Measurements from ENCODE around the gene BCCIP.

Gene BCCIP

DNA sequence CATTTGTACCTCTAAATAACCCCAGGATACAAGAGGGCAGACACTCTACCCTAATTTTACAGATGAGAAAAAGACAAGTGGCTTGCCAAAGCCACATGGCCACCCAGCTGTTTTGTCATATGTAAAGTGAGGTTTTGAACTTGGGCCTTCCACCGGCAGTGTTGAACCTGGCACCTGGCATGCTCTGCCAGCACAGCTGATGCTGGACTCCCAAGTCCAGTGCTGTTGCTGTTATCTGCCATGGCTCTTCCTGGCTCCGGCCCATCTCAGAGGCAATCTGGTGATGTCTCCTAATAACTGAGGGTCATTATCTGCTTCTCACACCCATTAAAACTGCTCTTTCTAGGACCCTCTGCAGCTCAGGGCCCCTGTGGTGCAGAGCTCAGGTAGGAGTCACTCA, 25.0 kb downstream of the BCCIP start:
- no peak for DNase-seq

DNA sequence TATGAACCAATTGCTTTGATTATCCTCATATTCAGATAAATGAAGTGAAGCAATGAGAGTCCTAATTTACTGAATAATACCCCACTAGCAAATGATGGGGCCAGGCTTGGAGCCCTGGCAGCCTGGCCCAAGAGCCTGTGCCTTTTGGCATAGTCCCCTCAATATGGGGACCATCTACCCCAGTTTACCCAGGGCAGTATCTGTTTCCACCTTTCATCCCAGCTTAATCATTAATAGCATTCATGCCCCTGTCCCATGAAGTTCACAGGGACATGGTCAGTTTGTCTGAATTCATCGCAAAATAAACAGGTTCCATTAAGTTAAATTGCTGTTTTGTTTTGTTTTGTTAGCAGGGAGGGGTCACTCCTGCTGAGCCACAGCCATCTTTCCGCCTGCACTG, 25.5 kb downstream of the BCCIP start:
- DNase-seq, result no peak

DNA sequence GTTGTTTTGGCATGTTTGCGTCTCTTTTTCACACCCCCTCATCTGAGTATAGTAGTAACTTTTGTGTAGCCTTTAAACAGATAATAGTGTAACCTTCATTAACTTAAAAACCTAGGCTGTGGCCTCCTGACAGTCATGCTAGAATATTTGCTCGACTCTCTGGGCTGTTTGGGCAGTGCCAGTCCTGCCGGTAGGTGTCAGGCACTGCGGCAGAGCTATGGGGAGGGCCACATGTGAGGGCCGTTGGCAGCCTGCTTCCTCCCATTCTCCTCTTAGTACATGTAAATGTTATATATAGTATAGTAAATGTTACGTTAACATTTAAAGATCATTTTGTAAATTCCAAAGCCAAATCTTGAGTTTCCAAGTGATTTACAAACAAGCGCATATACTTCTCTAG, 26.1 kb downstream of the BCCIP start:
- no peak for DNase-seq

DNA sequence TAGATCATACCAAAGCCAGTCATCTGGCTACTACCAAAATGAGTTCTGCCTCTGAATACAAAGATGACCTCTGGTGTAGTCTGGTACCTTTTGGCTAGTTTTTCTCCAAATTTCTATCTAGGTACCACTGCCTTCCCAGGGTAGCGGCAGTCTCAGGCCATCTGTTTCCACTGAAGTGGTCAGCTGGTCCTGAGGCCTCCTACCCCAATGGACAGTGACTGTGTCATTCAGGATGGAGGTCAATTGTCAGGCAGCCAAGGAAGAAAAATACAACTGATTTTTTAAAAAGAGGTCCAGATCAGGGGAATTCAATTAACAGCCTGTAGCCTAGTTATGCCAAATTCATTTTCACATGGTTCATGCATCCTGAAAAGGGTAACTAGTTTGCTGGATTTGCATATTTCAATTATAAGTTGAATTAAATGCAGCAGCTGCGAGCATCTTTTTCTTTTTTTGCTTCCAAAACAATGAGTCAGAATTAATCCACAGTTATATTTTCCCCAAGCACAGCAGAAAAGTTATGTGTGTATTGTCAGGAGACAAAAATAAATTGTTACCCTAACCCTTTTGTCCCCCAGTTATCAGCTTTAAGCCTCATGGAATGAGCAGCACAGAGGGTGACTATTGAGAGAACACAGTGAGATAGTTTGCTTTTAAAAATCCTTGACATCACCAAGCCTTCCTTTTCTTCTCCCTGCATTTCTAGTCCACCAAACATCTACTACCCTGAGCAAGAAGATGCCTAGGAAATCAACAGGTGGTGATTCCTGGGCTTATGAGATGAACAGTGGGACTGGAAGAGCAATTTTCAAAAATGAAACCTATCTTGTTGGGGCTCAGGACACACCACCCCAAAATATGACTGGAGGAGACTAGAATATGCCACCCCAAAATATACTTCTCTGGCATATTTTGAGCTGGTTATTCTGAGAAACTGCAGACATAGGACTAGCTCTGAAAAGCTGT, 27.7 kb downstream of the BCCIP start:
- no peak for DNase-seq

DNA sequence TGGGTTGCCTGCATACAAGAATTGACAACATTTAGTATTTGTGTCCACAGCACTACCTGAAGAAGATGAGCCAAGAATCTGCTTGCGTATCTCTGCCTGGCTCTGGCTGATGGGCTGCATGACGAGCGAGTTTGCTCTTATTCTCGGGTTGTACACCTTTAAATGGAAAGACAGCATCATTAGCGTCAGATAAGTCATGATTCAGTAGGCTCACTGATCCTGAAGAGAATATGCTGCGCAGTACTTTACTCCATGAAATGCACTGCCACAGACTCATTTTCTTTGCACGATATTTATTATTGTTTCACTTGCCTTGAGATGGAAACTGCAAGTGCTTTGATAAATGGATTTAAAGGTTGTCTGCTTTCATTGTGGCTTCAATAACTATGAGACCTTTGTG, 29.1 kb downstream of the BCCIP start:
- no peak for DNase-seq

DNA sequence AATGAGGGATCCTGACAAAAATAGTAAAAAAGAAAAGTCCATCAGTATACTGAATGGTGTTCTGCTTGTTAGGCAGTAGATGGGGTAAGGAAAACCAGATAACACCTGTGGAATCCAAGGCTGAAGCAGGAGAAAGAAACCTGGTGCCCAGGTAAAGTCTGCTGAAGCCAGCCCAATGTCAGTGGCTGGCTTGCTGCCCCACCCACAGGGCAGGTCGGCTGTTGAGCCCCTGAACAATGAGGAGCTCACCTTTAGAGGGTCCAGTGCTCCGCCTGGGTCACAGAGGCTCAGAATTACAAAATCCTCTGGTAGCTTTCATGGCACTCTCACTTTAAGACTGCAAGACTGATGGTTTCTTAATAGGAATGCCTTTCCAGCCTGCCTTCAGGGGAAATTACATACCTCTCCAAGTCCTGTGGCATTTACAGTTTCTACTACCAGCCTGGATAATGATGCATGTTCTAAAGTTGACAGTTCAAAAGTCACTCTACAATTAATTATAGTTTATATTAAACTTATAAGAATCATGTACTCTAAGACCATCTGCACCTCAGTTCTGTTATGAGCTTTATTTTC, 33.9 kb downstream of the BCCIP start:
- no peak for DNase-seq

DNA sequence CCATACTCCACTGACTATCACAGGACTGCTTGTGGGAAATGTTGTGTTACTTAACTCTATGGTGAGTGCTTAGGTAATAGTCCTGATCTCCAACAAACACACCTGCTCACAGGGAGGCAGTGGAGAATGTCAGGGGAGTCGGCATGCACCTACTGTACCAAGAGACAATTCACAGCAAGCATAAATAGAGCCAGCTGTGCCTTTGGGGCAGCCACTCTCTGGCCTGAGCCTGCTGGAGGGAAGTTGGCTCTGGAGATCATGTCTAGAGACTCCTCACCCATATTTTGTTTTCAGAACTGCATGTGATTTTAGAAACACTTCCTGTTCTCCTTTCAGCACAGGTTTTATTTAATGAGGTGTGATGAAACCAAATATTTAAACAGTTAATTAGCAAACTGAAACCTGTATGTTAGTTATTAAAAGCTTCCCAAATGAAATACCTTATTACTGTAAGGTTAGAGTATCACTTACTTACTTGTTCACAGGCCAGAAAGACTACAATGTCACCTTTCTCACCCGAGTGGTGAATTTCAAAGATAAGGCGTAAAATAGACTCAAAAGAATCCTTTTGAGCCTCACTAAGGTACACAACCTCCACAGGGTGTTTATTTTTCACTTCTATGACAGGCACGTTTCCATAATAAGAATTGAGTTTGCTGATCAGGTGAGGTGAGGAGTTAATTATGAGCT, 35.9 kb downstream of the BCCIP start:
- no peak for DNase-seq

DNA sequence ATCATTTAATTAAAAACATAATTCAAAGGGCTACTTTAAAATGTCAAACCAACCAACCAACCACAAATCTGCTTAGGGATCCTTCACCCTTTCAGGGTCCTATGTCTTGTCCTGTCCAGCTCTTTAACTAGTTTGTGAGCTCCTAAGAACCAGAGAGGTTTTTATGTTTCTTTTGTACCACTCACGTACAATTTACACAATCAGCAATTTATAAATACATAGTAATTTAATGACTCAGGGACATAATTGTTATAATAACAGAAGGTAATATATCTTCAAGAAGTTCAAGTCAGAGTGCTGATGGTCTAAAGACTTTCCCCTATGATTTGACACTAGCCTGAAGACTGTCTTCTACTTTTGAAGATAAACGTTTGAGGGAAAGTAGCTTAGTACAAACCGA, 41.8 kb downstream of the BCCIP start:
- no peak for DNase-seq

DNA sequence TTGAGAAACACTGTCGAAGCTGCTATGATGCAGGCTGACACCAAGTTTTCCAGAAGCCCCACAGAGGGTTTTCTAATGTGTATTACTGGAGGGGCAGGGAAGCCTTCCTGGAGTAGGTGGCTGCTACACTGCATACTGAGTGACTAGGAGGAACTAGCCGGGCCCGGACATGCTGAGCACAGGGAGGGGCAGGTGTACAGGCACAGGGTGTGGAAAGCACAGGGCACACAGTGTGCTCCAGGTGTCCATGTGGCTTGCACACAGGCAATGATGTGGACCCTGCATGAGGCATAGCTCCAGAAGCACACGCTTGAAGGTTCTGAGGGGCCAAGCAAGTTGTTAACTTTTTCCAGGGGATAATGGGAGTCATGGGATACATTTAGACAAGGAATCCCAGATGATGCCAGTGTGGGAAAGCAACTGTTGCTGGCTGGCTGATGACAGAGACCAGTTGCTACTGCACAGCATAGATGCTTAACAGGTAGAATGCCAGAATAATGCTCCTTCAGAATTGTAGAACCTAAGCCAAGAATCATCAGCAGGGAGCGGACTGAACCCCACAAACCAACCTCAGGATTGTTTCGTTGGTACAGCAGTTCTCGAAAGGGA, 43.2 kb downstream of the BCCIP start:
- DNase-seq, result no peak

DNA sequence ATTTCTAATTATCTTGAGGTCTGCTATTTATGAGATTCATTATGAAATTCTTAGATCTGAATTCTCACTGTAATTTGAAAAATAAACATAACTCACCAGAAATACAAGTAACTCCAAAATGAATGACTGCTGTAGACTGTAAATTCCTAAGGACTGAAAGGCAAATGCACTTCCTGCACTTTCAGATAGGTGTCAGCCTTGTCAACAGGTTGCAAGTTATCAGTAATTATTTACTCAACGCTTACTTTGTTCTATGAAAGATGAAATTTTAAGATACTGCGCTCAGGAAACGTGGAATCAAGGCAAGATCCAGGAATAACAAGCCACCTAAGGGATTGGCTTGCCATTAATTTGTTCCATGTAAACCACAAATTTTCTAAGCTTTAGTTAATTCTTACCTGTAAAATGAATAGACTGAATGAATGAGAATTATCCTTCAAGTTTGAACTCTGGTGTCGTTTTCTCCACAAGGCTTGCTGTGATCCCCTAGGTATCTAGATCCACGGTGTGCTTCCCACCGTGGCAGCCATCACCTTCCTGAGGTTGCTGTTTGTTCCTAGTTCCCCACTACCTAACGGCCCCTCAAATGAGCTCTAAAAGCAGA, 45.1 kb downstream of the BCCIP start:
- DNase-seq, result peak; percentile 24

DNA sequence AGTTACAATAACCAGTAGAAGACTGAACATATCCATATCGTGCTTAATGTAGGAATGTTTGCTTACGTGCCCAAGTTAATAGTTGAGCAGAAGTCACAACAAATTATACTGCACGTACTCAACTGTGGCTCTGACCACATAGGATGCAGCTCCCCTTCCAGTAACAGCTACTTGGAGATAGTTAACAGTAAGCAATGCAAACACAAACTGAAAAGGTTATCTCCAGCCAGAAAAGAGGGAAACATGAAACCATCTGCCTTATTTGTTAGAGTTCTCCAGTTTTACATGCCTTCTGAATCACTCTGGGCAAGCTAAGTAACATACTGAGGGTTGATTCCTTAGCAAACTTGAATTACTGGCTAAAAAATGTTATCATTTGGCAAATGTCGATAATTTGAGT, 48.0 kb downstream of the BCCIP start:
- no peak for DNase-seq

DNA sequence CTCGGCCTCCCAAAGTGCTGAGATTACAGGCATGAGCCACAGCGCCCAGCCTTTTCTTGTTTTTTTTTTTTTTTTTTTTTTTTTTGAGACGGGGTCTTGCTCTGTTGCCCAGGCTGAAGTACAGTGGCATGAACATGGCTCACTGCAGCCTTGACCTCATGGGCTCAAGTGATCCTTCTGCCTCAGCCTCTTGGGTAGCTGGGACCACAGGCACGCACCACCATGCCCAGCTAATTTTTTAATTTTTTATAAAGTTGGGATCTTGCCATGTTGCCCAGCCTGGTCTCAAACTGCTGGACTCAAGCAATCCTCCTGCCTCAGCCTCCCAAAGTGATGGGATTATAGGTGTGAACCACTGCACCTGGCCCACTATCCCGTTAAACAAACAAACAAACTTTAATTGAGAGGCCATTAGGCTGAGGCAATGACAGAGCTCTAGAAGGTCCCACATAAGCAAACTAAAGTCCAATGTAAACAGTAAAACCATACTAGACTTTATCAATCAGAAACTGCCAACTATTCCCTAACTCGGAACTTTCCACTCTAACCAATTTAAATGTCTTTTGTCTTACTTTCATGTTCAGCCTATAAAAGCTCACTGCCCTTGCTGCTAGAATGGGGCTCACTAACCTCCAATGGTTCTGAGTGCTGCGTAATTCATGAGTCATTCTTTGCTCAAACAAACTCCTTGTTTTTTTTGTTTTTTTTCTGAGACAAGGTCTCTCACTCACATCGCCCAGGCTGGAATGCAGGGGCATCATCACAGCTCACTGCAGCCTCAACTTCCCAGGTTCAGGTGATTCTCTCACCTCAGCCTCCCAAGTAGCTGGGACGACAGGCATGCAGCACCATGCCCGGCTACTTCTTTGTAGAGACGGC, 55.9 kb downstream of the BCCIP start:
- no peak for DNase-seq

DNA sequence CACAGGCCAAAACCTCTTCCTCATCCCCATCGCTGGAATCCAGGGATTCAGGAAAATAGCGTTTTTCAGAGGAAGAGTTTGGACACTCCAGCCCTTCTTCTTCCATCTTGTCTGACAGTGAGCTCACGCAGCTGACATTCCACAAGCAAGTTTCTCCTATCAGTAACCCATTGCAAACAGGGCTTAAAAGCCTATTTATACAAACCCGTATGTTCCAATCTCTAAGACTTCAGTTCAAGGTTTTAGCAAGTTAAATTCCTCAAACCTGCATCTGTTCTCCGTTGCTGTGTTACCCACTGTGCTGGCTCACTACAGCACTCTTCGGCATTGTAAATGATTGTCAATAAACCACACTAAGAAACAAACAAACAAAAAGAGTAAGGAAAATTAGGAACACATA, 57.4 kb downstream of the BCCIP start:
- no peak for DNase-seq

DNA sequence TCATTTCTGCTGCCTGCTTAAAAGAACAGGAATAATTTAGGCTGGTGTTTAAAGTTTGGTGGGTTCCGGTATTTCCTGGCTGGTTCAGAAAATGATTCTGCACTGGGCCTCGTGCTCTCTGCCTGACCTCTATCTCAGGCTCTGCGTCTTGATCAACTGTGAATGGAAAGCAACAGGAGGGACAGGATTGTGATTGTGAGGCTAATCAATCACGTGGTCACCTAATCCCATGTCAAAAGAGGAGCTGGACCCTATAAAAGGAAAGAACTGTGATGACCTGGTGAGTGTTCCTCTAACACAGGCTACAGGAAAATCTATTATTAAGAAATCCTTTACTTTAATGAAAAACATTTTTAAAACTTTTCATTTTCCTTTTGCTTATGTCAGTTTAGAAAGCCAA, 57.8 kb downstream of the BCCIP start, which contains the start of gene DHX32:
Gene DHX32, minus strand, starts transcription at position 101 of the 400 bp plus-strand sequence. CDS start 468 bp downstream, outside the sequence.
- no peak for DNase-seq

DNA sequence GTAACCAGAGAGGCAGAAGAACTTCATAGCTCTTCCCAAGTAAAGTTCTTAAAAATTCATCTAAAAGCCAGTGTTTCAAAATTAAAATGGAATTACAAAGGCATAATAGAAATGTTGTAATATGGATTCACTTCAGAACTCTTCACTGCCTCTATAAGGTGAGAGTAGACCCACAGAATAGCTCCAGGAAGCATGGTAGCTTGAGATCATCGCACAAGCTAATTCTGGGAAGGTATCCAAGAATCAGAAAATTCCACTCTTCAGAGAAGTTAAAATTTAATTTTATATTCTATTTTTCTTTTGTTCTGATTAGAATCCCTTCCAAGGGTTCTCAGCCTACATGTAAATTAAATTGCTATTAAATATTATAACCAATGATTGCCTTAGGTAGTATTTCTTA, 59.2 kb downstream of the BCCIP start:
- DNase-seq, result no peak

DNA sequence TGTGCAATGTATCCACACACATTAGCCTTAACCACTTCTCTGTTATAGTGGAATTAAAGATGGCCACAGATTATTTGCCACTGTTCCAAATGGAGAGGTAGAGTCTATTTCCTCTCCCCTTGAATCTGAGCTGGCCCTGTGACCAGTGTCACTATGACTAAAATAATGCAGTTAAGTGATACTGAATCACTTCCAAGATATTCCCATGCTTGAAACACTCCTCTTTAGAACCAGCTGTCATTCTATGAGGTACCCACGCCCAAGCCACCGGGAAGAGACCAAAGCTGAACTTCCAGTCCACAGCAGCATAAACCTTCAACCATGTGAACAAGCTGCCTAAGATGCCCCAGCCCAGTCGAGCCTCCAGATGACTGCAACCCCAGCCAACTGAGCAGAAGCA, 59.9 kb downstream of the BCCIP start:
- DNase-seq, result no peak

All from CD4-positive, alpha-beta T cell treated with Interleukin-10 for 1 hour (primary cell).